OCI-LY3 (cell line): ENCODE data around the gene SETD5.

Experiments
- H2AFZ ChIP-seq: fragments of 200-600, 300-600 bp; shearing (Covaris generic); 2 replicates; pipeline ENCODE4 v1.6.0; 2014; ENCODE audit warnings: antibody characterized with exemption, low read depth, low read length
- H3K27ac ChIP-seq: fragments of 200-600, 300-600 bp; sonication (generic); 2 replicates; pipeline ENCODE4 v1.5.1; 2014; ENCODE audit warnings: mild to moderate bottlenecking, low read length, moderate library complexity, mixed read lengths
- H3K27me3 ChIP-seq: fragments of 200-600, 300-600 bp; sonication (generic); 2 replicates; pipeline ENCODE4 v1.6.1; 2014; ENCODE audit warnings: low read depth, low read length, mixed read lengths
- H3K36me3 ChIP-seq: fragments of 200-600, 300-600 bp; sonication (generic); replicated peaks from 2 replicates; pipeline ENCODE3; 2014; ENCODE audit warnings: low read depth, low read length, mixed read lengths
- H3K4me1 ChIP-seq: fragments of 300-600, 200-600 bp; sonication (generic); 2 replicates; pipeline ENCODE4 v1.6.1; 2014; ENCODE audit warnings: low read length, mixed read lengths
- H3K4me2 ChIP-seq: fragments of 200-600, 300-600 bp; sonication (generic); 2 replicates; pipeline ENCODE4 v1.6.1; 2014; ENCODE audit warnings: low read length, mixed read lengths
- H3K4me3 ChIP-seq: fragments of 300-600, 200-600 bp; sonication (generic); 2 replicates; pipeline ENCODE4 v1.5.1; 2014; ENCODE audit warnings: antibody characterized with exemption, mild to moderate bottlenecking, low read length, moderate library complexity
- H3K79me2 ChIP-seq: fragments of 300-600, 200-600 bp; shearing (Covaris generic); 2 replicates; pipeline ENCODE4 v1.6.1; 2014; ENCODE audit warnings: mild to moderate bottlenecking, low read length, mixed read lengths
- H3K9ac ChIP-seq: fragments of 300-600, 200-600 bp; shearing (Covaris generic); 2 replicates; pipeline ENCODE4 v1.6.0; 2014; ENCODE audit warnings: mild to moderate bottlenecking, low read length, moderate library complexity
- H3K9me3 ChIP-seq: fragments of 200-600, 300-600 bp; shearing (Covaris generic); 2 replicates; pipeline ENCODE4 v1.6.1; 2014; ENCODE audit warnings: low read length, mixed read lengths; ENCODE audit not compliant: insufficient read depth
- H4K20me1 ChIP-seq: fragments of 200-600, 300-600 bp; sonication (generic); 2 replicates; pipeline ENCODE4 v1.6.1; 2016; ENCODE audit warnings: low read length, mixed read lengths; ENCODE audit not compliant: insufficient read depth
- CTCF ChIP-seq: fragments of 200-600, 300-600 bp; sonication (generic); IDR thresholded peaks from 2 replicates; pipeline ENCODE4 v1.5.1; 2014; ENCODE audit warnings: antibody characterized with exemption, low read length, low read depth
- EZH2phosphoT487 ChIP-seq: fragments of 200-600 bp; shearing (Covaris generic); IDR thresholded peaks from 2 replicates; pipeline ENCODE4 v1.6.1; 2018; ENCODE audit warnings: antibody characterized with exemption, mixed run types, low read depth

Gene SETD5

GRCh38 chr3:9388562-9389272 lies 8.7 kb upstream of the SETD5 start:
- Histone ChIP-seq H3K9ac (no peak overlapping the region), H3K27me3 (no peaks in the 10 kb centered on the region), H4K20me1 (peaks cover 48% of the 10 kb centered on the region), H3K4me3 (no peak overlapping the region), H3K9me3 (no peaks in the 10 kb centered on the region), H3K4me2 (no peak overlapping the region), H2AFZ (no peak overlapping the region), H3K27ac (no peak overlapping the region), H3K79me2 (peaks cover 62% of the 10 kb centered on the region), H3K4me1 (peaks cover 2% of the 10 kb centered on the region; the same call in 1 of the 2 replicates), H3K36me3 (peaks cover 85% of the 10 kb centered on the region)
- TF ChIP-seq CTCF (no peak), EZH2phosphoT487 (no peak)

GRCh38 chr3:9390265-9390888 lies 7.0 kb upstream of the SETD5 start:
- H3K9ac ChIP-seq = no peak overlapping the region
- no peak for TF ChIP-seq CTCF
- no peak for TF ChIP-seq EZH2phosphoT487
- H3K27me3 ChIP-seq = no peaks in the 10 kb centered on the region
- no peaks in the 10 kb centered on the region for H3K9me3 ChIP-seq
- no peak overlapping the region for H3K4me2 ChIP-seq
- peaks cover 86% of the 10 kb centered on the region for H3K36me3 ChIP-seq
- H3K4me3 ChIP-seq = no peak overlapping the region
- no peak overlapping the region for H2AFZ ChIP-seq
- H3K27ac ChIP-seq = no peak overlapping the region
- H4K20me1 ChIP-seq = peaks cover 61% of the 10 kb centered on the region
- H3K79me2 ChIP-seq = peaks cover 78% of the 10 kb centered on the region
- H3K4me1 ChIP-seq = peaks cover 17% of the 10 kb centered on the region

GRCh38 chr3:9392041-9392440 lies 5.4 kb upstream of the SETD5 start:
- no peak overlapping the region for H3K27ac ChIP-seq
- H2AFZ ChIP-seq = no peak overlapping the region

More at GRCh38 chr3:9392041-9392440, 5.4 kb upstream of the SETD5 start:
- Histone ChIP-seq H3K9ac (no peak overlapping the region), H3K4me3 (no peak overlapping the region), H3K79me2 (peaks cover 90% of the 10 kb centered on the region), H3K4me2 (no peak overlapping the region), H3K9me3 (no peaks in the 10 kb centered on the region), H3K36me3 (peaks cover 79% of the 10 kb centered on the region), H4K20me1 (peaks cover 68% of the 10 kb centered on the region), H3K4me1 (peaks cover 20% of the 10 kb centered on the region), H3K27me3 (no peaks in the 10 kb centered on the region)
- no peak for TF ChIP-seq EZH2phosphoT487
- no peak for TF ChIP-seq CTCF
